GM12878 (cell line): ENCODE data around the gene AMN1. TPM values are rescaled to one million over a fixed set of nuclear protein-coding genes. Genes with fewer than 3 reads are reported as not detected.

Source experiments
- ATF7 ChIP-seq: fragments of 450-650 bp; IDR thresholded peaks from 2 replicates; pipeline ENCODE4 v1.6.1; 2016; ENCODE audit warnings: low read depth, mild to moderate bottlenecking
- BHLHE40 ChIP-seq, 2 experiments: fragments of 450-650 bp in 1 of 2; IDR thresholded peaks; 2 replicates each; pipeline ENCODE4 v1.6.1; 2011 to 2017; ENCODE audit warnings: low read depth in 2 of 2, borderline replicate concordance in 1 of 2, improper control_type of control experiment in 1 of 2, low read length in 1 of 2, mild to moderate bottlenecking in 1 of 2
- CHD2 ChIP-seq: IDR thresholded peaks from 2 replicates; pipeline ENCODE4 v1.6.1; 2011; ENCODE audit warnings: low read depth, low read length, improper control_type of control experiment, borderline replicate concordance
- EP300 ChIP-seq, 2 experiments: fragments of 150-350 bp in 1 of 2; IDR thresholded peaks; 2 replicates each; pipeline ENCODE4 v1.6.1; 2011 to 2012; ENCODE audit warnings: low read depth in 2 of 2, low read length in 2 of 2, borderline replicate concordance in 1 of 2, improper control_type of control experiment in 1 of 2, inconsistent platforms in 1 of 2; ENCODE audit not compliant: control insufficient read depth in 1 of 2
- HCFC1 ChIP-seq: fragments of 150-350 bp; IDR thresholded peaks from 2 replicates; pipeline ENCODE4 v1.6.1; 2014; ENCODE audit warnings: low read length
- KDM1A ChIP-seq: fragments of 200-600 bp; sonication (generic); IDR thresholded peaks from 2 replicates; pipeline ENCODE4 v1.6.1; 2016; ENCODE audit warnings: borderline replicate concordance
- NFXL1 ChIP-seq: fragments of 450-650 bp; IDR thresholded peaks from 2 replicates; pipeline ENCODE4 v1.6.1; 2017; ENCODE audit warnings: antibody characterized with exemption, mild to moderate bottlenecking, borderline replicate concordance
- RFX5 ChIP-seq: IDR thresholded peaks from 2 replicates; pipeline ENCODE4 v1.6.1; 2011; ENCODE audit warnings: low read depth, low read length, improper control_type of control experiment
- RUNX3 ChIP-seq: IDR thresholded peaks from 2 replicates; pipeline ENCODE4 v1.6.1; 2012; ENCODE audit warnings: low read length, inconsistent platforms
- SP1 ChIP-seq: IDR thresholded peaks from one replicate; pipeline ENCODE4 v1.6.1; 2011; ENCODE audit warnings: low read depth, low read length
- TAF1 ChIP-seq: IDR thresholded peaks from 2 replicates; pipeline ENCODE4 v1.6.1; 2011; ENCODE audit warnings: mild to moderate bottlenecking, low read depth, low read length, borderline replicate concordance
- TCF7 ChIP-seq: IDR thresholded peaks from 2 replicates; pipeline ENCODE4 v1.6.1; 2014; ENCODE audit warnings: antibody characterized with exemption, borderline replicate concordance
- ZBED1 ChIP-seq: IDR thresholded peaks from 2 replicates; pipeline ENCODE4 v1.6.1; 2016; ENCODE audit warnings: borderline replicate concordance
- polyA plus RNA-seq, 11 experiments: library from polyadenylated mRNA; depleted of rRNA in 4 of 11; unstranded in 6 of 11; stranded (reverse) in 5 of 11; fragments of >200 nt; fragmentation: Nextera tagmentation in 4 of 11; fragmentation: Illumina TruSeq in 1 of 11; extraction: Ambion mirVana in 4 of 11; extraction: Trizol in 1 of 11; gene quantifications; 1 replicate in 1 of 11; 2 replicates in 10 of 11; pipeline versions ENCODE4 v1.2.1 to v1.2.3, GENCODE V29; 2011 to 2016; ENCODE audit warnings: inconsistent platforms in 2 of 11, missing spikeins in 2 of 11, low read depth in 1 of 11
- total RNA-seq, 4 experiments: library from RNA; depleted of rRNA in 3 of 4; stranded (reverse); fragments of >200 nt in 3 of 4; fragmentation: Illumina TruSeq in 1 of 4; extraction: Trizol in 1 of 4; gene quantifications; 2 replicates each; pipeline versions ENCODE4 v1.2.1 to v1.2.3, GENCODE V29; 2013 to 2021
- TF ChIP-seq, protein P1 (sequence below): fragments of 450-650 bp; IDR thresholded peaks from 2 replicates; pipeline ENCODE4 v1.6.1; 2017; ENCODE audit warnings: mild to moderate bottlenecking, moderate library complexity
- TF ChIP-seq, protein P2 (sequence below): fragments of 450-650 bp; IDR thresholded peaks from 2 replicates; pipeline ENCODE4 v1.6.1; 2017; ENCODE audit warnings: mild to moderate bottlenecking
- TF ChIP-seq, protein P3 (sequence below): fragments of 450-650 bp; formaldehyde crosslinking; IDR thresholded peaks from 2 replicates; pipeline ENCODE4 v1.5.0; 2022; ENCODE audit warnings: mild to moderate bottlenecking, missing genetic modification characterization
- TF ChIP-seq, protein P4 (sequence below): fragments of 450-650 bp; IDR thresholded peaks from 2 replicates; pipeline ENCODE4 v1.6.1; 2017; ENCODE audit warnings: borderline replicate concordance
- TF ChIP-seq, protein P5 (sequence below): fragments of 450-650 bp; IDR thresholded peaks from 2 replicates; pipeline ENCODE4 v1.6.1; 2016; ENCODE audit warnings: mild to moderate bottlenecking

AMN1 gene
- total and polyA plus RNA-seq, 10 of the 15 experiments (the other 5 are each of a cell fraction or from before 2014, with no cell fraction given), result 5.4 to 19.3 (median 9.3) TPM

DNA sequence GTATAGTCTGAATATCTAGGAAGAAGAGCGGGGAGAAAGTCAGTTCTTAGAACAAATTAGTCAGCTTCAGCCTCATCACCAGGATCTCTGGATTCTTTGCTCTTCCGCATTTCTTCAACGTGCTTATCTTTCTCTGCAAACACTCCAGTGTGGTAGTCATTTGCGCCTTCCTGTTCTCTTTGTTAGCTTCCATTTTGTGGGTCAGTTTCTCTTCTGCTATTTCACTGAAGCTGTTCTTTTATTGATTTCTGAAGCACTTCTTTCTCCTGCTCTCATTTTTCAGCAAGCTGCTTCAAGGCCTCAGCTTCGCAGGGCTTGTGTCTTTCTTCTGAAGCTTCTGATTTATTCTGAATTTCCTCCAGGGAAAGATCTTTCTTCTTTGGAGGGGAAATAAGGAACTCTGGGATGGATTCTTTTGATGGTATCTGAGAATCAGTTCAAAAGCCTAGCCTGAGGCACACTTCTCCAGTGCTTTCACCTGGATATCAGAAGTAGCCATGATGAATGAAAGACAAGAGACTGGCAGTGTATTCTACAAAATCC lies 13.5 kb downstream of the AMN1 start (continued):
- TF ChIP-seq, protein P1, sequence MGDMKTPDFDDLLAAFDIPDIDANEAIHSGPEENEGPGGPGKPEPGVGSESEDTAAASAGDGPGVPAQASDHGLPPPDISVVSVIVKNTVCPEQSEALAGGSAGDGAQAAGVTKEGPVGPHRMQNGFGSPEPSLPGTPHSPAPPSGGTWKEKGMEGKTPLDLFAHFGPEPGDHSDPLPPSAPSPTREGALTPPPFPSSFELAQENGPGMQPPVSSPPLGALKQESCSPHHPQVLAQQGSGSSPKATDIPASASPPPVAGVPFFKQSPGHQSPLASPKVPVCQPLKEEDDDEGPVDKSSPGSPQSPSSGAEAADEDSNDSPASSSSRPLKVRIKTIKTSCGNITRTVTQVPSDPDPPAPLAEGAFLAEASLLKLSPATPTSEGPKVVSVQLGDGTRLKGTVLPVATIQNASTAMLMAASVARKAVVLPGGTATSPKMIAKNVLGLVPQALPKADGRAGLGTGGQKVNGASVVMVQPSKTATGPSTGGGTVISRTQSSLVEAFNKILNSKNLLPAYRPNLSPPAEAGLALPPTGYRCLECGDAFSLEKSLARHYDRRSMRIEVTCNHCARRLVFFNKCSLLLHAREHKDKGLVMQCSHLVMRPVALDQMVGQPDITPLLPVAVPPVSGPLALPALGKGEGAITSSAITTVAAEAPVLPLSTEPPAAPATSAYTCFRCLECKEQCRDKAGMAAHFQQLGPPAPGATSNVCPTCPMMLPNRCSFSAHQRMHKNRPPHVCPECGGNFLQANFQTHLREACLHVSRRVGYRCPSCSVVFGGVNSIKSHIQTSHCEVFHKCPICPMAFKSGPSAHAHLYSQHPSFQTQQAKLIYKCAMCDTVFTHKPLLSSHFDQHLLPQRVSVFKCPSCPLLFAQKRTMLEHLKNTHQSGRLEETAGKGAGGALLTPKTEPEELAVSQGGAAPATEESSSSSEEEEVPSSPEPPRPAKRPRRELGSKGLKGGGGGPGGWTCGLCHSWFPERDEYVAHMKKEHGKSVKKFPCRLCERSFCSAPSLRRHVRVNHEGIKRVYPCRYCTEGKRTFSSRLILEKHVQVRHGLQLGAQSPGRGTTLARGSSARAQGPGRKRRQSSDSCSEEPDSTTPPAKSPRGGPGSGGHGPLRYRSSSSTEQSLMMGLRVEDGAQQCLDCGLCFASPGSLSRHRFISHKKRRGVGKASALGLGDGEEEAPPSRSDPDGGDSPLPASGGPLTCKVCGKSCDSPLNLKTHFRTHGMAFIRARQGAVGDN, result peak; percentile 84
- TF ChIP-seq TAF1 (peak; percentile 78), SP1 (no peak), NFXL1 (no peak), KDM1A (no peak), HCFC1 (no peak), TCF7 (no peak), EP300 (IDR thresholded peaks at IDR 0.05; ENCODE audit: borderline replicate concordance in 1 of 2, control insufficient read depth in 1 of 2, low read depth in 2 of 2, low read length in 2 of 2) (peak in 1 of 2 experiments; percentile 35; a peak in 1 of 4 replicates), CHD2 (no peak), ATF7 (peak; percentile 44), ZBED1 (0 out of 2 replicates have a peak, but pooled peaks have one; percentile 2), BHLHE40 (IDR thresholded peaks at IDR 0.05; ENCODE audit: borderline replicate concordance in 1 of 2, low read depth in 2 of 2, low read length in 1 of 2) (no peak), RFX5 (no peak), RUNX3 (peak; percentile 58)
- TF ChIP-seq, protein P2, sequence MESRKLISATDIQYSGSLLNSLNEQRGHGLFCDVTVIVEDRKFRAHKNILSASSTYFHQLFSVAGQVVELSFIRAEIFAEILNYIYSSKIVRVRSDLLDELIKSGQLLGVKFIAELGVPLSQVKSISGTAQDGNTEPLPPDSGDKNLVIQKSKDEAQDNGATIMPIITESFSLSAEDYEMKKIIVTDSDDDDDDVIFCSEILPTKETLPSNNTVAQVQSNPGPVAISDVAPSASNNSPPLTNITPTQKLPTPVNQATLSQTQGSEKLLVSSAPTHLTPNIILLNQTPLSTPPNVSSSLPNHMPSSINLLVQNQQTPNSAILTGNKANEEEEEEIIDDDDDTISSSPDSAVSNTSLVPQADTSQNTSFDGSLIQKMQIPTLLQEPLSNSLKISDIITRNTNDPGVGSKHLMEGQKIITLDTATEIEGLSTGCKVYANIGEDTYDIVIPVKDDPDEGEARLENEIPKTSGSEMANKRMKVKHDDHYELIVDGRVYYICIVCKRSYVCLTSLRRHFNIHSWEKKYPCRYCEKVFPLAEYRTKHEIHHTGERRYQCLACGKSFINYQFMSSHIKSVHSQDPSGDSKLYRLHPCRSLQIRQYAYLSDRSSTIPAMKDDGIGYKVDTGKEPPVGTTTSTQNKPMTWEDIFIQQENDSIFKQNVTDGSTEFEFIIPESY, result no peak
- TF ChIP-seq, protein P3, sequence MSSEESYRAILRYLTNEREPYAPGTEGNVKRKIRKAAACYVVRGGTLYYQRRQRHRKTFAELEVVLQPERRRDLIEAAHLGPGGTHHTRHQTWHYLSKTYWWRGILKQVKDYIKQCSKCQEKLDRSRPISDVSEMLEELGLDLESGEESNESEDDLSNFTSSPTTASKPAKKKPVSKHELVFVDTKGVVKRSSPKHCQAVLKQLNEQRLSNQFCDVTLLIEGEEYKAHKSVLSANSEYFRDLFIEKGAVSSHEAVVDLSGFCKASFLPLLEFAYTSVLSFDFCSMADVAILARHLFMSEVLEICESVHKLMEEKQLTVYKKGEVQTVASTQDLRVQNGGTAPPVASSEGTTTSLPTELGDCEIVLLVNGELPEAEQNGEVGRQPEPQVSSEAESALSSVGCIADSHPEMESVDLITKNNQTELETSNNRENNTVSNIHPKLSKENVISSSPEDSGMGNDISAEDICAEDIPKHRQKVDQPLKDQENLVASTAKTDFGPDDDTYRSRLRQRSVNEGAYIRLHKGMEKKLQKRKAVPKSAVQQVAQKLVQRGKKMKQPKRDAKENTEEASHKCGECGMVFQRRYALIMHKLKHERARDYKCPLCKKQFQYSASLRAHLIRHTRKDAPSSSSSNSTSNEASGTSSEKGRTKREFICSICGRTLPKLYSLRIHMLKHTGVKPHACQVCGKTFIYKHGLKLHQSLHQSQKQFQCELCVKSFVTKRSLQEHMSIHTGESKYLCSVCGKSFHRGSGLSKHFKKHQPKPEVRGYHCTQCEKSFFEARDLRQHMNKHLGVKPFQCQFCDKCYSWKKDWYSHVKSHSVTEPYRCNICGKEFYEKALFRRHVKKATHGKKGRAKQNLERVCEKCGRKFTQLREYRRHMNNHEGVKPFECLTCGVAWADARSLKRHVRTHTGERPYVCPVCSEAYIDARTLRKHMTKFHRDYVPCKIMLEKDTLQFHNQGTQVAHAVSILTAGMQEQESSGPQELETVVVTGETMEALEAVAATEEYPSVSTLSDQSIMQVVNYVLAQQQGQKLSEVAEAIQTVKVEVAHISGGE (CRISPR knock-in tag), result no peak
- TF ChIP-seq, protein P4, sequence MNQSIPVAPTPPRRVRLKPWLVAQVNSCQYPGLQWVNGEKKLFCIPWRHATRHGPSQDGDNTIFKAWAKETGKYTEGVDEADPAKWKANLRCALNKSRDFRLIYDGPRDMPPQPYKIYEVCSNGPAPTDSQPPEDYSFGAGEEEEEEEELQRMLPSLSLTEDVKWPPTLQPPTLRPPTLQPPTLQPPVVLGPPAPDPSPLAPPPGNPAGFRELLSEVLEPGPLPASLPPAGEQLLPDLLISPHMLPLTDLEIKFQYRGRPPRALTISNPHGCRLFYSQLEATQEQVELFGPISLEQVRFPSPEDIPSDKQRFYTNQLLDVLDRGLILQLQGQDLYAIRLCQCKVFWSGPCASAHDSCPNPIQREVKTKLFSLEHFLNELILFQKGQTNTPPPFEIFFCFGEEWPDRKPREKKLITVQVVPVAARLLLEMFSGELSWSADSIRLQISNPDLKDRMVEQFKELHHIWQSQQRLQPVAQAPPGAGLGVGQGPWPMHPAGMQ, result no peak
- TF ChIP-seq, protein P5, sequence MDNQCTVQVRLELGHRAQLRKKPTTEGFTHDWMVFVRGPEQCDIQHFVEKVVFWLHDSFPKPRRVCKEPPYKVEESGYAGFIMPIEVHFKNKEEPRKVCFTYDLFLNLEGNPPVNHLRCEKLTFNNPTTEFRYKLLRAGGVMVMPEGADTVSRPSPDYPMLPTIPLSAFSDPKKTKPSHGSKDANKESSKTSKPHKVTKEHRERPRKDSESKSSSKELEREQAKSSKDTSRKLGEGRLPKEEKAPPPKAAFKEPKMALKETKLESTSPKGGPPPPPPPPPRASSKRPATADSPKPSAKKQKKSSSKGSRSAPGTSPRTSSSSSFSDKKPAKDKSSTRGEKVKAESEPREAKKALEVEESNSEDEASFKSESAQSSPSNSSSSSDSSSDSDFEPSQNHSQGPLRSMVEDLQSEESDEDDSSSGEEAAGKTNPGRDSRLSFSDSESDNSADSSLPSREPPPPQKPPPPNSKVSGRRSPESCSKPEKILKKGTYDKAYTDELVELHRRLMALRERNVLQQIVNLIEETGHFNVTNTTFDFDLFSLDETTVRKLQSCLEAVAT, result peak; percentile 40
